D341Med (cell line): ENCODE measurements around the gene BICRA.
"Not testable (repeated sequence)": the region's sequence is repeated elsewhere in the genome, so short reads cannot be mapped to it uniquely, and the experiment has no call there.

Experiments
- DNase-seq: peaks from one replicate; pipeline ENCODE4 v3.0.0; 2012; ENCODE audit warnings: low spot score

BICRA gene

DNA sequence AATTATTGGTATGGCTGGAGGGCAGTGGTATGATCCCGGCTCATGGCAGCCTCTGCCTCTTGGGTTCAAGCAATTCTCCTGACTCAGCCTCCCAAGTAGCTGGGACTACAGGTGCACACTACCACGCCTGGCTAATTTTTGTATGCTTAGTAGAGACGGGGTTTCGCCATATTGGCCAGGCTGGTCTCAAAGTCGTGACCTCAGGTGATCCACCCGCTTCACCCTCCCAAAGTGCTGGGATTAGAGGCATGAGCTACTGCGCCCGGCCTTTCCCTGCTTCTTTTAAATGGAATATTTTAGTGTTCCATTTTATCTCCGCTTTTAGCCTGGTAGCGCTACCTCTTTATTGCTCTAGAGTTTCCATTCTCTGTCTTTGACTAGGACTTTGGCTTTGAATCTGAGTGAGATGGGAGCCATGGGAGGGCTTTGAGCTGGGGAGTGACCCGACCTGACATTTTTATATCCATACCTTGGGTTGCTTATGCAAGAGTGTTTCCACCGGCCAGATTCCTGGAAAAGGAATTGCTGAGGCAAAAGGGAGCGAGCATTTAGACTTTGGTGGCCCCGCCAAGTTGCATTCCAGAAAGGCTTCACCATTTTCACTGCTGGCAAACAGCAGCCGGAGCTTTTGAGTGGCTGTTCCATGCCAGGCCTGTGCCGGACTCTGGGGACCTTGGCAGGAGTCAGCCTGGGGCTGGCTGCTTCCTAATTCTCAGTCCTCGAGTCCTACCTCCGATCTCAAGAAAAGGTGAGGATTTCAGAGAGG lies 22.9 kb downstream of the BICRA start:
- DNase-seq: no peak

DNA sequence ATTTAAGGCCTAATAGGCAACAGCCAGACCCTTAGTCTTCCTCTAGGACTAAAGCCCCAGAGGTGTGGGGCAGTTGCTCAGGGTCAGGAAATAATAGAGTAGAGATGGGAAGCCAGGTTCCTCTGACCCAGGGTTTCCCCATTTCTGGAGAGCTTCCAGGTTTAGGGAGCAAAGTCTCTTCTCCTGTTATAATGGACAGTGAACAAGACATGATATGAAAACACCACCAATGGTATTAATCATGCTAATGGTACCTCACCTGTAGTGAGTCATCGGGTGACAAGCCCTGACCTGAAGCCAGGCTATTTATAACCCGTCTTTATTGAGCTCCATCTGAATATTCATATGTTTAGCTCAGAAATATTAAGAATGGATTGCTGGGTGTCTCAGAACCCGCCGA lies 24.6 kb downstream of the BICRA start:
- DNase-seq: no peak

DNA sequence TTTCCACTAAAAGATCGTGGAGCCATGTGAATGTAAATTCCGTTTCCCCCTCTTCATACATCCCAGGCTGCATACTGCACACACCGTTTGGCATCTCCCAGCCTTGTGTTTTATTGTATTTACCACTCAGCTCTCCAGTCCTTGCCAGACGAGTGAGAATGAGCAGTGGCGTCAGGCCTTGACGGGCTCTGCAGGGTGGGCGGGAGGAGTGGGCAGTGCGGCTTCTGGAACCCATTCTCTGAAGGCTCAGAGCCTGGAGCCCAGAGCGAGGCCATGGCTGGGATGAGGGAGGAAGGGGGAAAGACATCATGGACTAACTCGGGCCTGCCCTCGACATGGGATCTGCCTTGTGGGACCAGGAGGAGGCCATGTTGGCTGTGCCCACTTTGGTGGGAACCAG lies 25.1 kb downstream of the BICRA start:
- no peak for DNase-seq

DNA sequence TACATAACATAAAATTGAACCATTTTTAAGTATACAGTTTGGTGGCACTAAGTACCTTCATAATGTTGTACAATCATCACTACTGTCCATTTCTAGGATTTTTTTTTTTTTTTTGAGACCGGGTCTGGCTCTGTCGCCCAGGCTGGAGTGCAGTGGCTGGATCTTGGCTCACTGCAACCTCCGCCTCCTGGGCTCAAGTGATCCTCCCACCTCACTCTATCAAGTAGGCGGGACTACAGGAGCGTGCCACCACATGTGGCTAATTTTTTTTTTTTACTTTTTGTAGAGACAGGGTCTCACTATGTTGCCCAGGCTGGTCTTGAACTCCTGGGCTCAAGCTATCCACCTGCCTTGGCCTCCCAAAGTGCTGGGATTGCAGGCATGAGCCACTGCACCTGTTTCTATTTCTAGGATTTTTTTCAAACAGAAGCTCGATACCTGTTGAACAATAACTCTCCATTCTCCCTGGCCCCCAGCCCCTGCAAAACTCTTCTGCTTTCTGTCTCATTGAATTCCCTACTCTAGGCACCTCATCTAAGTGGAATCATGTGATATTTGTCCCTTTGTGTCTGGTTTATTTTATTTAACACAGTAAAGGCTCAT lies 26.3 kb downstream of the BICRA start:
- not testable (repeated sequence) for DNase-seq

DNA sequence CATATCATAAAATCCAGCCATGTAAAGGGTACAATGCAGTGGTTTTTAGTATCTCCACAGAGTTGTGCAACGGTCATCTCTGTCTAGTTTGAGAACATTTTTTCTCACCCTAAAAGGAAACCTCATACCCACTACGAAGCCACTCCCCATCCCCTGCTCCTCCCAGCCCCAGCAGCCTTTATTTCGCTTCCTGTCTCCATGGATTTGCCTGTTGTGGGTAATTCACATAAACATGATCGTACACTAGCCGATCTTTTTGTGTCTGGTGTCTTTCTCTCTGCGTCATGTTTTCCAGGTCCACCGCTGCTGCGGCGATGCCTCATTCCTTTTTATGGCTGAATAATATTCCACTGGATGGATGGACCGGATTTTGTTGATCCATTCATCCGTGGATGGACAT lies 28.6 kb downstream of the BICRA start:
- no peak for DNase-seq

DNA sequence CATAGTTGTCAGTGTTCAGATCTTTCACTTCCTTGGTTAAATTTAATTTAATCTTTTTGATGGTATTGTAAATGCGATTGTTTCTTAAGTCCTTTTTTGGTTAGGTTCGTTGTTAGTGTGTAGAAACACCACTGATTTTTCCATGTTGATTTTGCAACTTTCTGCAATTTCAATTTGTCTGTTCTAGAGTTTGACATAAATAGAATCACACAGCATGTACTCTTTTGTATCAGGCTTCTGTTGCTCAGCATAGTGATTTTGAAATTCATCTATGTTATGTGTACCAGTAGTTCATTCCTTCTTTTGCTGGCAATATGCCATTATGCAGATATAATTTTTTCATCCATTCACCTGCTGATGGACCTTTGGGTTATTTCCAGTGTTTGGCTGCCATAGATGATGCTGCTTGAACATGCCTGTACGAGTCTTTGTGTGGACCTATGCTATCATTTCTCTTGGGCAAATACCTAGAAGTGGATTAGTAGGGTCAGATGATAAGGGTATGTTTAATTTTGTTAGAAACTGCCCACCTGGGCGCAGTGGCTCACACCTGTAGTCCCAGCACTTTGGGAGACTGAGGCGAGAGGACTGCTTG lies 33.1 kb downstream of the BICRA start:
- DNase-seq: no peak

DNA sequence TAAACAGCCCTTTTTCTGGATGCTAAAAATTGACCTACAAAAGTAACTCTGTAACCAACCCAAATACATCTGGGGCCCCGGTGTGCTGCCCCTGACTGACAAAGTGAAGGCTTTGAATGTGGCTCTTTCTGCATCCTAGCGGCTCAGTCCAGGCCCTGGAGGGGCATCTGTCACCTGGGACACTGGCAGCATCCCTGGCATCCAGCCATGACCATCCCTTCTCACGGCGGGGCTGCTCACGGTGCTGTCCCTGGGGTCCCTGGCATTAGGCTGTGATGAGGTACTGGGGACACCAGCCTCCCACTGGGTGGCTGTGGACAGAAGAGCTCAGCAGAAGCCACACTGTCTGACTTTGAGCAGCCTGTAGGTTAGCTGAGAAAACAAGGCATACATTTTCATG lies 34.3 kb downstream of the BICRA start:
- no peak for DNase-seq

GRCh38 chr19:47644199-47644598 lies 35.3 kb downstream of the BICRA start:
- DNase-seq: no peak

- DNase-seq: no peak
These were observed 36.0 kb downstream of the BICRA start for GRCh38 chr19:47644743-47645482.

GRCh38 chr19:47646924-47647323 lies 38.0 kb downstream of the BICRA start:
- no peak for DNase-seq

DNA sequence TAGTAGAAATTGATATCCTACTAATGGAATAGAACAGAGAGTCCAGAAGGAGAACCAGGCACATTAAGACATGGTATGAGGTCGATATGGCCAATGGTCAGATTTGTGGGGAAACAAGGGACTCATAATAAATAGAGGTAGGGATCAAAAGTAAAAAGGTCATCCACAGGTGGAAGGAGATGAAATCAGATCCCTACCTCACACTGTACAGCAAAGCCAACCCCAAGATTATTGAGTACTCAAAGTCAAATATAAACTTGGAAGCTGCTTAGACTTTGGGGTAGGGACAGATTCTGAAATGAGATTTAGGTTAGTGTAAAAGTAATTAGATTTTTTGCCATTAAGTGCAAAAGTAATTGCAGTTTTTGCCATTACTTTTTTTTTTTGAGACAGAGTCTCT lies 40.7 kb downstream of the BICRA start:
- no peak for DNase-seq

- DNase-seq: no peak
These were observed 41.8 kb downstream of the BICRA start for GRCh38 chr19:47650700-47651099.

GRCh38 chr19:47651132-47651531 lies 42.2 kb downstream of the BICRA start:
- DNase-seq: no peak

DNA sequence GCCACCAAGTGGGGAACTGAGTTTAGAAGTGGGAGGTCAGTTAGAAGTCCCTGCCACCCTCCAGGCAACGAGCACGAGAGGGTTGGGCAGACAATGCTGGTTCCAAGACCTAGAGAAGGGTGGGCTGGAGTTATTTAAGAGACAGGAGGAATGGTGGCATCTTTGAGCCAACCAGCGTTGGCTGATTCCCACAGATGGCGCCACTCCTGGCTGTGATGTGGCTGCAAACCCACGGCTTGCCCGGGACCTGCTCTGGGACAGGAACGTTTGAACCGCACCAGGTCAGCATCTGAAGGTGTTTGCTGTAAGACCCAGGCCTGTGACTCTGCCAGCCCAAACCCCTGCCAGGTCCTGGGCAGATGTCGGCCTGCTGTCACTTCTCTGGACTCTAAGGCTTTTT lies 42.8 kb downstream of the BICRA start:
- DNase-seq: peak; percentile 25

DNA sequence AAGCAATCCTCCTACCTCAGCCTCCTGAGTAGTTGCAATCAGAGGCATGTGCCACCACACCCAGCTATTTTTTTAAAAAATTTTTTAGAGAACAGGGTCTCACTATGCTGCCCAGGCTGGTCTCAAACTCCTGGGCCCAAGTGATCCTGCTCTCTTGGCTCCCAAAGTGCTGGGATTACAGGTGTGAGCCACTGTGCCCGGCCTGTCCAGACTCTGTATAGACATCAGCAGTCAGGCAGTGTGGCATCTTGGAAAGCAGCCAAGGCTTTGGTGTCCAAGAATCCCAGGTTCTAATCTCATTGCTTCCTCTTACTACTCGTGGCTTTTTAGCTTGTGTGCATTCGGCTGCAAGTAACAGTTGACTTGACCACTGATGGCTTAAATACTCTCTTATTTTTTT lies 43.4 kb downstream of the BICRA start:
- no peak for DNase-seq

GRCh38 chr19:47653856-47654255 lies 44.9 kb downstream of the BICRA start:
- DNase-seq: no peak

- no peak for DNase-seq
These were observed 48.8 kb downstream of the BICRA start for GRCh38 chr19:47657719-47658118.

GRCh38 chr19:47658431-47659348 lies 49.8 kb downstream of the BICRA start:
- no peak for DNase-seq

GRCh38 chr19:47660435-47660832 lies 51.5 kb downstream of the BICRA start:
- DNase-seq: no peak

DNA sequence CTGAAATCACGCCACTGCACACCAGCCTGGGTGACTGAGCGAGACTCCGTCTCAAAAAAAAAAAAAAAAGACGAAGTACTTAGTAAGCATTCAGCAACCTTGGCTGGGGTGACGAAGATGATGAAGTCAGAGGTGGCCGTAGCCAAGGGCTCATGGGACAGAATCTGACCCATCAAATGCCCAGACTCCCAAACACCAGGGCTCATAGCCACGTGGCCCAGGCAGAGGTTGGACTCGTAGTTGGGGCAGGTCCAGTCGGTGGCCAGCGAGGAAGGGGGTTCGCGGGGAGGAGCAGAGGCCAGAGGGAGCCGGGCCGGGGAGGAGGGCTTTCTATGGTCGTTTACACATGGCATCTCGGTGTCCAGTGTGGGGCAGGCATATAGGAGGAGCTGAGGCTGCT lies 52.2 kb downstream of the BICRA start:
- no peak for DNase-seq

DNA sequence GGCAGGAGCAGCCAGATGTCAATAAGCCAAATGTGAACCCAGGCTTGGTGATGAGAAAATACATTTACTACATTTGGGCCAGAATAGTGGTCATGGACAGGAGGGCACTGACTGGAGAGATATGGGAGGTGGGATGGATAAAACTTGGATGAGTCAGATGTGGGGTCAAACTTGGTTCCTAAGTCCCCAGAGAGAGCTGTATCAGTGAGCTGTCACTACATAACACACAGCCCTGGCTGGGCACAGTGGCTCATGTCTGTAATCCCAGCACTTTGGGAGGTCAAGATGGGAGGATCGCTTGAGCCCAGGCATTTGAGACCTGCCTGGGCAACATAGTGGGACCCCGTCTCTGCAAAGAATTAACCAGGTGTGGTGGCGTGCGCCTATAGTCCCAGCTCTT lies 52.7 kb downstream of the BICRA start:
- no peak for DNase-seq

DNA sequence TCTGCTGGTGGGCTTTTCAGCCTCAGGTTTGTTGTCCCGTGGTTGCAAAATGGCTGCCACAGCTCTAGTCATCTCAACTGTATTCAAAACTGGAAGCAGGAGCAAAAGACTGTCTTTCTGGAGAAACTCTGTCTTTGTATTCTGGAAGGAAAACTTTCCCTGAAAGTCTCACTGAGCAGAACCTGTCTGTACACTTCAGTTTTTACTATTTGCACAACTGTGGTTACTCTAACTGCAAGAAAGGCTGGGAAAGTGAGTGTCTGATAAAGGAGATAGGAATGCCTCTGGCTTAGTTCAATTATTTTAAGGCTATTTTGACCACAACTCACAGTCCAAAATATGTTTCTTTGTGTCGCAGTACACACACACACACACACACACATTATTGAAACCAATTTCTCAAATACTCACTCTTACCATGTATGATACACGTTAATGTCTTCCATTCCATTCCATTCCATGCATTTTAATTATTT lies 54.5 kb downstream of the BICRA start:
- DNase-seq: no peak
